GM12878 (cell line): ENCODE data around the gene LIPF. TPM values are rescaled to one million over a fixed set of nuclear protein-coding genes. Genes with fewer than 3 reads are reported as not detected.

Source experiments
- CUX1 ChIP-seq: IDR thresholded peaks from 2 replicates; pipeline ENCODE4 v1.6.1; 2012; ENCODE audit warnings: improper control_type of control experiment, low read depth, low read length; ENCODE audit not compliant: insufficient replicate concordance
- ESRRA ChIP-seq: IDR thresholded peaks from 2 replicates; pipeline ENCODE4 v1.6.1; 2012; ENCODE audit warnings: mild to moderate bottlenecking, low read length, improper control_type of control experiment
- FOXK2 ChIP-seq: fragments of 450-650 bp; IDR thresholded peaks from 2 replicates; pipeline ENCODE4 v1.6.1; 2017; ENCODE audit warnings: mild to moderate bottlenecking, moderate library complexity
- JUND ChIP-seq: IDR thresholded peaks from 2 replicates; pipeline ENCODE4 v1.6.1; 2012; ENCODE audit warnings: low read depth, mild to moderate bottlenecking, low read length, improper control_type of control experiment, moderate library complexity
- MEF2B ChIP-seq: fragments of 450-650 bp; IDR thresholded peaks from 2 replicates; pipeline ENCODE4 v1.6.1; 2018; ENCODE audit warnings: mild to moderate bottlenecking, moderate library complexity; ENCODE audit not compliant: partially characterized antibody, poor library complexity, severe bottlenecking
- MLLT1 ChIP-seq: fragments of 450-650 bp; IDR thresholded peaks from 2 replicates; pipeline ENCODE4 v1.6.1; 2016; ENCODE audit warnings: mild to moderate bottlenecking
- NKRF ChIP-seq: fragments of 450-650 bp; conservative IDR thresholded peaks from 2 replicates; pipeline ENCODE4 v1.6.1; 2017; ENCODE audit warnings: mild to moderate bottlenecking, moderate library complexity
- NR2C2 ChIP-seq: IDR thresholded peaks from 2 replicates; pipeline ENCODE4 v1.6.1; 2011; ENCODE audit warnings: borderline replicate concordance, low read depth; ENCODE audit not compliant: control insufficient read depth, insufficient read length
- RB1 ChIP-seq: fragments of 450-650 bp; formaldehyde crosslinking; IDR thresholded peaks from 2 replicates; pipeline ENCODE4 v1.6.1; 2017; ENCODE audit warnings: mild to moderate bottlenecking, borderline replicate concordance
- SRF ChIP-seq, 2 experiments: IDR thresholded peaks; 2 replicates each; pipeline ENCODE4 v1.6.1; 2011; ENCODE audit warnings: low read depth in 2 of 2, low read length in 2 of 2, mild to moderate bottlenecking in 1 of 2, moderate library complexity in 1 of 2
- ZNF592 ChIP-seq: fragments of 450-650 bp; IDR thresholded peaks from 2 replicates; pipeline ENCODE4 v1.6.1; 2017; ENCODE audit warnings: mild to moderate bottlenecking, moderate library complexity
- ZSCAN29 ChIP-seq: fragments of 450-650 bp; IDR thresholded peaks from 2 replicates; pipeline ENCODE4 v1.6.1; 2017; ENCODE audit warnings: mild to moderate bottlenecking, moderate library complexity
- polyA plus RNA-seq, 11 experiments: library from polyadenylated mRNA; depleted of rRNA in 4 of 11; unstranded in 6 of 11; stranded (reverse) in 5 of 11; fragments of >200 nt; fragmentation: Nextera tagmentation in 4 of 11; fragmentation: Illumina TruSeq in 1 of 11; extraction: Ambion mirVana in 4 of 11; extraction: Trizol in 1 of 11; gene quantifications; 1 replicate in 1 of 11; 2 replicates in 10 of 11; pipeline versions ENCODE4 v1.2.1 to v1.2.3, GENCODE V29; 2011 to 2016; ENCODE audit warnings: inconsistent platforms in 2 of 11, missing spikeins in 2 of 11, low read depth in 1 of 11
- total RNA-seq, 4 experiments: library from RNA; depleted of rRNA in 3 of 4; stranded (reverse); fragments of >200 nt in 3 of 4; fragmentation: Illumina TruSeq in 1 of 4; extraction: Trizol in 1 of 4; gene quantifications; 2 replicates each; pipeline versions ENCODE4 v1.2.1 to v1.2.3, GENCODE V29; 2013 to 2021
- TF ChIP-seq, protein P1 (sequence below): fragments of 450-650 bp; IDR thresholded peaks from 2 replicates; pipeline ENCODE4 v1.6.1; 2017; ENCODE audit warnings: mild to moderate bottlenecking, low read depth, inconsistent platforms; ENCODE audit not compliant: poor library complexity, severe bottlenecking

LIPF gene
- total and polyA plus RNA-seq, 10 of the 15 experiments (the other 5 are each of a cell fraction or from before 2014, with no cell fraction given): not detected

DNA sequence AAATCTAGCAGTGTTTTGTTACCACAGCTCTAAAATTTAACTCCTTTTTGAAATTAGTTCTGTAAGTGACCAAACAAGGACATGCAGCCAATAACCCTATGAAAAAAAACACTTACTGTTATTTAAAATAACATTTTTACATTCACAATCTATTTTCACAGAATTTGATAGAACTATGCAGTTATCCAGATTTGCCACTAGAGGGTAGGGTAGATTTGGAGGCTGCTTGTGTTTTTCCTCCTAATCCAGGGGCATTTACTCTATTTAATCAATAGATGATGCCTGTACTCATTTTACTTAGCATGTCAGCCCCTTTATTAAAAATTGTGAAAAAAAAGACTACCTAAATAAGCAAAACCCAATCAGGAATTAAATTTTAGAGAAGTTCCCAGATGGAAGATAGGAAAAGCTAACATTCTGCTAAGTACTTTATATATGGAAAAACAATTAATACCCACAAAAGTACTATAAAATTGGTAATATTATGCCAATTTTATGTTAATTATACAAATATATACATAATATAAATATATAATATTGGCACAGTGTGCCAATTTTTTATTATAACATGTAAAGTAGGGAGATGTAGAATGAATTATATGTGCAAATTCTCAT lies 23.7 kb downstream of the LIPF start (continued):
- TF ChIP-seq ZNF592 (no peak), MLLT1 (no peak), CUX1 (no peak), ZSCAN29 (no peak), FOXK2 (no peak), MEF2B (no peak), NKRF (no peak), ESRRA (no peak), JUND (no peak), RB1 (no peak), NR2C2 (no peak), SRF (IDR thresholded peaks at IDR 0.05; ENCODE audit: low read depth in 2 of 2, low read length in 2 of 2) (no peak)
- TF ChIP-seq, protein P1, sequence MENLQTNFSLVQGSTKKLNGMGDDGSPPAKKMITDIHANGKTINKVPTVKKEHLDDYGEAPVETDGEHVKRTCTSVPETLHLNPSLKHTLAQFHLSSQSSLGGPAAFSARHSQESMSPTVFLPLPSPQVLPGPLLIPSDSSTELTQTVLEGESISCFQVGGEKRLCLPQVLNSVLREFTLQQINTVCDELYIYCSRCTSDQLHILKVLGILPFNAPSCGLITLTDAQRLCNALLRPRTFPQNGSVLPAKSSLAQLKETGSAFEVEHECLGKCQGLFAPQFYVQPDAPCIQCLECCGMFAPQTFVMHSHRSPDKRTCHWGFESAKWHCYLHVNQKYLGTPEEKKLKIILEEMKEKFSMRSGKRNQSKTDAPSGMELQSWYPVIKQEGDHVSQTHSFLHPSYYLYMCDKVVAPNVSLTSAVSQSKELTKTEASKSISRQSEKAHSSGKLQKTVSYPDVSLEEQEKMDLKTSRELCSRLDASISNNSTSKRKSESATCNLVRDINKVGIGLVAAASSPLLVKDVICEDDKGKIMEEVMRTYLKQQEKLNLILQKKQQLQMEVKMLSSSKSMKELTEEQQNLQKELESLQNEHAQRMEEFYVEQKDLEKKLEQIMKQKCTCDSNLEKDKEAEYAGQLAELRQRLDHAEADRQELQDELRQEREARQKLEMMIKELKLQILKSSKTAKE: peak; percentile 14
